GM12878 (cell line): Measurements from ENCODE around the gene VASH1. TPM values are rescaled to one million over a fixed set of nuclear protein-coding genes. Genes with fewer than 3 reads are reported as not detected.

Source experiments
- ATAC-seq: fragments of 200-7000 bp; cut with Tn5 transposase; 3 replicates; pipeline ENCODE4 v1.9.1; 2020; ENCODE audit warnings: mild to moderate bottlenecking, moderate library complexity
- BruUV-seq: library from RNA; stranded (reverse); fragments of 400-500 nt; replicated peaks from 2 replicates; lab custom pipeline; 2021; lab: Mats Ljungman, UMichigan
- CTCF ChIA-PET: fragments of 300-600 bp; sonication (Branson Sonifier 250); formaldehyde crosslinking; extraction: SDS; loops from one replicate; lab custom pipeline; 2021; ENCODE audit warnings: inconsistent platforms; lab: Yijun Ruan, JAX
- POLR2A ChIA-PET: fragments of 350-600 bp; formaldehyde crosslinking; extraction: SDS; loops from one replicate; lab custom pipeline; 2021; ENCODE audit warnings: inconsistent platforms; lab: Charles Lee
- RAD21 ChIA-PET: fragments of 300-600 bp; sonication (Branson Sonifier 250); formaldehyde crosslinking; loops from one replicate; lab custom pipeline; 2023; ENCODE audit warnings: antibody characterized with exemption; ENCODE audit not compliant: unreplicated experiment; lab: Charles Lee
- SMC1A ChIA-PET: fragments of 300-600 bp; sonication (Branson Sonifier 250); formaldehyde crosslinking; loops from one replicate; lab custom pipeline; 2023; ENCODE audit not compliant: unreplicated experiment, uncharacterized antibody; lab: Charles Lee
- DNase-seq: peaks from one replicate; pipeline ENCODE4 v3.0.0-alpha.2; 2011; ENCODE audit warnings: low read depth, low spot score
- FAIRE-seq: peaks from 3 replicates; lab custom pipeline; 2011; peaks lifted over from hg19 to GRCh38; lab: Jason Lieb, UNC
- H2AFZ ChIP-seq: 2 replicates; pipeline ENCODE4 v1.6.0; 2011; ENCODE audit warnings: low read depth, low read length, control low read depth; ENCODE audit not compliant: control insufficient read depth
- H3K27ac ChIP-seq: 2 replicates; pipeline ENCODE4 v1.5.1; 2011; ENCODE audit warnings: control low read depth; ENCODE audit not compliant: control insufficient read depth, insufficient read depth
- H3K27me3 ChIP-seq, 2 experiments: replicated peaks in 1 of 2; 2 replicates each; pipeline versions ENCODE4 v1.6.0 to v1.6.1; 2011; ENCODE audit warnings: low read length in 1 of 2; ENCODE audit not compliant: control insufficient read depth in 2 of 2, insufficient read depth in 2 of 2
- H3K36me3 ChIP-seq, 2 experiments: 2 replicates each; pipeline ENCODE4 v1.5.1; 2011; ENCODE audit warnings: low read length in 1 of 2; ENCODE audit not compliant: control insufficient read depth in 2 of 2, insufficient read depth in 2 of 2
- H3K4me1 ChIP-seq: 2 replicates; pipeline ENCODE4 v1.6.1; 2011; ENCODE audit warnings: mild to moderate bottlenecking, low read length, moderate library complexity, mixed read lengths; ENCODE audit not compliant: control insufficient read depth, insufficient read depth
- H3K4me2 ChIP-seq: 2 replicates; pipeline ENCODE4 v1.6.0; 2011; ENCODE audit warnings: control low read depth; ENCODE audit not compliant: control insufficient read depth, insufficient read depth
- H3K4me3 ChIP-seq: fragments of 200-600 bp; sonication (generic); 2 replicates; pipeline ENCODE4 v1.5.1; 2016
- H3K79me2 ChIP-seq: 2 replicates; pipeline ENCODE4 v1.6.0; 2011; ENCODE audit warnings: low read length; ENCODE audit not compliant: control insufficient read depth, insufficient read depth
- H3K9ac ChIP-seq: 2 replicates; pipeline ENCODE4 v1.8.0; 2011; ENCODE audit warnings: low read length, control low read depth, mixed read lengths; ENCODE audit not compliant: control insufficient read depth, insufficient read depth
- H3K9me3 ChIP-seq: replicated peaks from 3 replicates; pipeline ENCODE4 v1.5.1; 2011; ENCODE audit warnings: mild to moderate bottlenecking, low read length; ENCODE audit not compliant: control insufficient read depth, insufficient read depth
- H4K20me1 ChIP-seq: 2 replicates; pipeline ENCODE4 v1.6.0; 2011; ENCODE audit not compliant: control insufficient read depth, insufficient read depth
- BHLHE40 ChIP-seq, 2 experiments: fragments of 450-650 bp in 1 of 2; IDR thresholded peaks; 2 replicates each; pipeline ENCODE4 v1.6.1; 2011 to 2017; ENCODE audit warnings: low read depth in 2 of 2, borderline replicate concordance in 1 of 2, improper control_type of control experiment in 1 of 2, low read length in 1 of 2, mild to moderate bottlenecking in 1 of 2
- CBFB ChIP-seq: IDR thresholded peaks from 2 replicates; pipeline ENCODE4 v1.6.1; 2016; ENCODE audit warnings: antibody characterized with exemption, low read depth
- CEBPB ChIP-seq, 2 experiments: fragments of 150-350 bp in 1 of 2; IDR thresholded peaks; 2 replicates each; pipeline ENCODE4 v1.6.1; 2012 to 2014; ENCODE audit warnings: low read depth in 2 of 2, low read length in 2 of 2, borderline replicate concordance in 1 of 2, inconsistent platforms in 1 of 2
- CEBPZ ChIP-seq: fragments of 150-350 bp; IDR thresholded peaks from 2 replicates; pipeline ENCODE4 v1.6.1; 2016; ENCODE audit warnings: low read depth, low read length
- EZH2 ChIP-seq: IDR thresholded peaks from 2 replicates; pipeline ENCODE4 v1.6.1; 2012; ENCODE audit warnings: low read depth, mild to moderate bottlenecking, control low read depth, inconsistent platforms, low read length, borderline replicate concordance; ENCODE audit not compliant: control insufficient read depth
- FOXK2 ChIP-seq: fragments of 450-650 bp; IDR thresholded peaks from 2 replicates; pipeline ENCODE4 v1.6.1; 2017; ENCODE audit warnings: mild to moderate bottlenecking, moderate library complexity
- IKZF1 ChIP-seq: fragments of 450-650 bp; conservative IDR thresholded peaks from 2 replicates; pipeline ENCODE4 v1.6.1; 2017; ENCODE audit warnings: antibody characterized with exemption, mild to moderate bottlenecking
- LARP7 ChIP-seq: fragments of 450-650 bp; IDR thresholded peaks from 2 replicates; pipeline ENCODE4 v1.6.1; 2017; ENCODE audit warnings: mild to moderate bottlenecking
- PBX3 ChIP-seq: IDR thresholded peaks from 2 replicates; pipeline ENCODE4 v1.6.1; 2011; ENCODE audit warnings: mild to moderate bottlenecking, low read depth, low read length, moderate library complexity; ENCODE audit not compliant: insufficient replicate concordance
- POLR2A ChIP-seq: IDR thresholded peaks from 2 replicates; pipeline ENCODE4 v1.6.1; 2011; ENCODE audit warnings: low read depth, mild to moderate bottlenecking, low read length
- REST ChIP-seq: IDR thresholded peaks from 2 replicates; pipeline ENCODE4 v1.6.1; 2012; ENCODE audit warnings: mild to moderate bottlenecking, low read depth, low read length
- SREBF2 ChIP-seq: IDR thresholded peaks from 2 replicates; pipeline ENCODE4 v1.6.1; 2012; ENCODE audit warnings: mild to moderate bottlenecking, low read length
- SUZ12 ChIP-seq: fragments of 200-600 bp; sonication (generic); IDR thresholded peaks from one replicate; pipeline ENCODE4 v1.6.1; 2018; ENCODE audit warnings: antibody characterized with exemption, mild to moderate bottlenecking; ENCODE audit not compliant: unreplicated experiment
- TAF1 ChIP-seq: IDR thresholded peaks from 2 replicates; pipeline ENCODE4 v1.6.1; 2011; ENCODE audit warnings: mild to moderate bottlenecking, low read depth, low read length, borderline replicate concordance
- ZNF207 ChIP-seq: fragments of 450-650 bp; IDR thresholded peaks from 2 replicates; pipeline ENCODE4 v1.6.1; 2014; ENCODE audit warnings: antibody characterized with exemption, mild to moderate bottlenecking, borderline replicate concordance
- WGBS: methylation state at CpG from one replicate; pipeline ENCODE4 v1.1.6; 2016; ENCODE audit warnings: low lambda C conversion rate; ENCODE audit not compliant: insufficient replicate concordance, insufficient coverage; ENCODE audit errors: missing lambda C conversion rate; 5-methylcytosine and 5-hydroxymethylcytosine counted together
- in situ Hi-C: fragments of 300-500 bp; cut with MboI; formaldehyde crosslinking; loops from 9 replicates; pipeline ENCODE4 v1.14.3; 2018; ENCODE audit warnings: mixed read lengths
- intact Hi-C: fragments of 100-400 bp; cut with micrococcal nuclease; formaldehyde crosslinking; loops from one replicate; pipeline ENCODE4 v1.14.2; 2022; ENCODE audit not compliant: unreplicated experiment
- polyA plus RNA-seq, 11 experiments: library from polyadenylated mRNA; depleted of rRNA in 4 of 11; unstranded in 6 of 11; stranded (reverse) in 5 of 11; fragments of >200 nt; fragmentation: Nextera tagmentation in 4 of 11; fragmentation: Illumina TruSeq in 1 of 11; extraction: Ambion mirVana in 4 of 11; extraction: Trizol in 1 of 11; gene quantifications; 1 replicate in 1 of 11; 2 replicates in 10 of 11; pipeline versions ENCODE4 v1.2.1 to v1.2.3, GENCODE V29; 2011 to 2016; ENCODE audit warnings: inconsistent platforms in 2 of 11, missing spikeins in 2 of 11, low read depth in 1 of 11
- total RNA-seq, 4 experiments: library from RNA; depleted of rRNA in 3 of 4; stranded (reverse); fragments of >200 nt in 3 of 4; fragmentation: Illumina TruSeq in 1 of 4; extraction: Trizol in 1 of 4; gene quantifications; 2 replicates each; pipeline versions ENCODE4 v1.2.1 to v1.2.3, GENCODE V29; 2013 to 2021

VASH1 gene
- total and polyA plus RNA-seq, 10 of the 15 experiments (the other 5 are each of a cell fraction or from before 2014, with no cell fraction given), result 0.06 to 2.3 (median 0.53) TPM

- in situ Hi-C loops, result no loop called here
- no peak overlapping the region for H2AFZ ChIP-seq
- 24% methylated on average over 7 of the region's 7 CpGs for WGBS
- ChIA-PET RAD21 (no interaction called here), CTCF (interaction anchor here (0.7 to 1.7 kb wide), 3 partner anchors 13 to 256 kb away, joined by 3 to 4 read pairs (median 3); no protein-coding TSS in a partner anchor), SMC1A (no interaction called here), POLR2A (interaction anchor here (0.7 kb wide), 1 partner anchor 303 kb away, joined by 3 read pairs; no protein-coding TSS in a partner anchor)
- H4K20me1 ChIP-seq, result no peaks in the 10 kb centered on the region
- FAIRE-seq, result no peak
- H3K9me3 ChIP-seq, result no peaks in the 10 kb centered on the region
- H3K79me2 ChIP-seq, result peaks cover 7% of the 10 kb centered on the region
- BruUV-seq, result no TSS peak
- H3K4me2 ChIP-seq, result no peak overlapping the region
- DNase-seq, result no peak
- no peak overlapping the region for H3K9ac ChIP-seq
- H3K4me1 ChIP-seq, result no peaks in the 10 kb centered on the region
- no peak overlapping the region for H3K4me3 ChIP-seq
- H3K27ac ChIP-seq, result no peak overlapping the region
- intact Hi-C loops, result loop anchor here (5.0 kb wide), 1 partner anchor 53 kb away; the partner anchor contains the start of gene VASH1
- no peak for ATAC-seq
- H3K27me3 ChIP-seq, result peaks cover 0 to 7% of the 10 kb centered on the region in 2 experiments; a peak in 2 of 4 replicates
- no peaks in the 10 kb centered on the region for H3K36me3 ChIP-seq
- TF ChIP-seq REST (no peak), CEBPZ (no peak), LARP7 (no peak), CEBPB (IDR thresholded peaks at IDR 0.05; ENCODE audit: borderline replicate concordance in 1 of 2, low read depth in 2 of 2, low read length in 2 of 2) (no peak), ZNF207 (no peak), EZH2 (no peak), POLR2A (no peak), CBFB (no peak), PBX3 (no peak), BHLHE40 (IDR thresholded peaks at IDR 0.05; ENCODE audit: borderline replicate concordance in 1 of 2, low read depth in 2 of 2, low read length in 1 of 2) (no peak), FOXK2 (no peak), IKZF1 (no peak), SREBF2 (no peak), TAF1 (no peak), SUZ12 (no peak)
Measured at GRCh38 chr14:76814726-76815645, 53.7 kb downstream of the VASH1 start.
